Fibroblast of skin of abdomen (primary cell): ENCODE results near the gene E2F6.

Source experiments
- DNase-seq: peaks from one replicate; pipeline ENCODE4 v3.0.0-alpha.2; 2013

The E2F6 gene

DNA sequence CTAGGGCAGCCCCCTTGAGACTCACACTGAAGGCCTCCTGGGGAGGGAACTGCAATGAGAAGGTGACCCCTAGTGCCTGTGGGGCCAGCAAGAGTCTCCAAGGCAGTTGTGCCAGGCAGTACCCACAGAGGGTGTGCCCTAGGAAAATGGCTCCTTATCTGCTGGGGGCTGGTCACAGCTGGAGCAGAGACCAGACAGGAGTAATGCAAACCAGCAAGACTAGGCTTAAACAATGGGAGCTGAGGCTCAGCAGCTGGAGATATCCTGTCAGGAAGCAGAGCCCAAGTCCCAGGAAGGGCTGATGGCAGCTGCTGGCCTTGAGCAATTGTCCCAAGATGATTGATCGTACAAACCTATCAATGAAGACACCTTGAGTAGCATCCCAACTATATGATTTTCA is 26.8 kb upstream of the E2F6 start:
- no peak for DNase-seq

DNA sequence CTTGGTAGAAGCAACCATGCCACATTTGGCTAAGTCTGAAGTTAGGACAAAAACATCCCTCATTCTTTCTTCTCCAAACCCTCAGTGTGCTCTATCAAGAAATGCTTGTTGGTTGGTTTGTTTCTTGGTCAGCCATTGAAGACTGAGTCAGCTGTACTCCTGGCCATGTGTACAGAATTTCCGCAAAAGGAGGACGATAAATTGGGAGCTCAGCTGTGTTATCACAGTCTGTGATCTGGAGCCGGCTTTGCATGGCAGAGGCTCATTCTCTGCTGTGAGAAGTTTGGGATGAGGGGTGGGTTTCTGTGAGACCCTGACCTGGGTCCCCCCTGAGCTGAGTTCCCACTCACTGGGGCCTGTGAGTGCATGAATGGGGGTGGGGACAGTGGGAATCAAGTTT is 26.3 kb upstream of the E2F6 start:
- DNase-seq: no peak

DNA sequence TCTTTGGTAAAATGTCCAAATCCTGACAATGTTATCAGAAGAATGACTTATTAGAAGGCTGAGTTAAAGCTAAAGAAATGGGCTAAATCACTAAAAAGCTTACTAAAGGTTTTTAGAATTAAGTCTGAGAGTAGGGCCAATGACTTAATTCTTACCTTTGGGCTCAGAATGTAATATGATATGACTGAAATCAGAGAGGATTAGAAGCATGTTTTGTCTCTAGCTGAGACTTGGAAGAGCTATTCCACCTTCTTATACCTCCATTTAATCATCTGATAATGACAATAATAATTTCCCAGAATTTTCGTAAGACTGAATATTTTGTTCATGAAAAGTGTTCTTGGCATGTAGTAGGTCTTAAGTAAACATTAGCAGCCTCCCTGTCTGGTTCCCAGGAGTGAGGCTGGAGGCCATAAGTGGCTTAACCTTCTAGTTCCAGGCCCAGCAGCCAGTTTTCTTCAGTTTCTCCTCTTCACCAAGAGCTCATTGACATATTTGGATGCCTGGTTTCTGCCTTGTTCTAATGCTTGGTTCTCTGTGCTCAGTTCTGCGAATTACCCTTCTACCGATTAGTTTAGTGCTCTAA is 25.5 kb upstream of the E2F6 start:
- DNase-seq: no peak

DNA sequence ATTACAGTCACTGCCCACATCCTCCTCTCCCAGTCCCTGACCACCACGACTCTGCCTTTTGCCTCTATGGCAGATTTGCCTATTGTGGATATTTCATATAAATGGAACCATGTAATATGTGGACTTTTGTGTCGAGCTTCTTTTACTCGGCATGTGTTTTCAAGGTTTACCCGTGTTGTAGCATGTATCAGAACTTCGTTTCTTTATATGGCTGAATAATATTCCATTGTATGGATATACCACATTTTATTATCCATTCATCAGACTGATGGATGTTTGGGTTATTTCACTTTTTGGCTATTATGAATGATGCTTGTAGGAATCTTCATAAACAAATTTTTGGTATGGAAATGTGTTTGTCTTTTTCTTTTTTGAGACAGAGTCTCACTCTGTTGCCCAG is 24.2 kb upstream of the E2F6 start:
- DNase-seq: no peak

DNA sequence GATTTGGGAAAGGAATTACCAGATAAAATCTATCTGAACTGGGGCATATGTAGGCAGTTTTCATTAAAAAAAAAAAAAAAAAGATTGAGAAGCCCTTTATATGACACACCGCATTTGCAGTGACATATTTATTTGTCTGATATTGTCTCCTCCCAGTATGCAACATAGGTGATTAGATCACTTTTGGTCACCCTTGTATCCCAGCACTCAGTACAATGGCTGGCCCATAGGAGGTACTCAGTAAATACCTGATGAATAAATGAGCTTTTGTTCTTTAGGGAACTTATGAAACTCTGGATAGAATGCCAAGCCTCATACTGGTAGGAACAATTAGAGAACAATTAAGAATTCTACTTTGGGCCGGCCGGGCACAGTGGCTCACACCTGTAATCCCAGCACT is 22.8 kb upstream of the E2F6 start:
- no peak for DNase-seq

DNA sequence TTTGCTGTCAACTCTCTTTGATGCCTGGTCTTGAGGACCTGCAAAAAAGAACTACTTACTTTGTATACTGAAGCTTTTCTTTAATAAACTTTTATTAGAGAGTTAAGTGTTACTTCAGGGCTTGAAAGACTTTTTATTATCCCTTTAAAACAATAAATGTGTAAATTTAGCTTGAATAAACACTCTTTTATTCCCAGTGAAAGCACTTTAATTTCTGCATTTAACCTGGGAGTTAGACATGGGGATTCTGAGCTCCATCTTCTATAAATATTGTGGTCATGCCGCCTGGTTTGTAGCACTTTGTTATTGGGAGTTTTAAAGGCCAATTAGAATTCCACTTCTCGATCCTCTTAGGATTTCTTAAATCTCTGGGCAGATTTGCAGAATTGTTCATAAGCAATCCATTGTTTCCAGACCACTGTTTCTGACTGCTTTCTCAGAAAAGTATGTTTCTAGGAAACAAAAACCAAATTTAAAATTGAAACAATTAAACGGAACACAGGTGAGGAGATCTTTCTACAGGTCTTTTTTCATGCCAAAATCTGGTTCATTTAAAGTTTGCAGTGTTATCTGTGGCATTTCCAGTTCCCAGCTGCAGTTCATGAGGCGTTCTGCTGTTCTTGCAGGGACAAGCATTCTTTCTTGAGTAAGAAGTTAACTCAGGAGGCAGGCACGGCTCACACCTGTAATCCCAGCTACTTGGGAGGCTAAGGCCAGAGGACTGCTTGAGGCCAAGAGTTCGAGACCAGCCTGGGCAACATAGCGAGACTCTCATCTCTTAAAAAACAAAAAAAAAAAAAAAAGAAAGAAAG is 18.1 kb upstream of the E2F6 start:
- DNase-seq: no peak

DNA sequence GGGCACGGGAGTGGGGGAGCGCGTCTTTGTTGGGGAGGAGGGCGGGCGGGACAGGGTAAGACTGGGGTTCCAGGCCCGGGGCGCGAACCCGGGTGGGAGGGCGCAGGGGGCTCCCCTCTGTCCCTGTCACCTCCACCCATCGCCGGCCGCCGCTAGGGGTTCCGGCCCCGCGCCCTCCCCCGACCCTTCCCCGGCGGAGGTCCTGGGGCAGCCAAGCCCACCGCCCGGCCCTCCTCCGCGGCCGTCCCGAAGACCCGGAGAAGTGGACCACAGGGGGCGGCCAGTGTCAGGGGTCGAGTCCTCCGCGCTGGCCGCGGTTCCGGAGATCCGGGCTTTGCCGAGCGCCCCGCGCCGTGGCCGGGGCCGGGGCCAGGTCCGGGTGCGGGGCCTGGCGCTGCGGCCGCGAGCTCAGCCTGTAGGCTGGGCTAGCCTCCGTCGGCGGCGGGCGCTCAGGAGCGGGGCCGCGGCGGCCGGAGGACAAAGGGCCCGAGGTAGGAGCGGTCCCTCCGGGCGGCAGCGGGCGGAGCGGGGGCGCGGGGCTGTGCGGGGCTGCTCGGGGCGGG is 16.6 kb upstream of the E2F6 start:
- no peak for DNase-seq

DNA sequence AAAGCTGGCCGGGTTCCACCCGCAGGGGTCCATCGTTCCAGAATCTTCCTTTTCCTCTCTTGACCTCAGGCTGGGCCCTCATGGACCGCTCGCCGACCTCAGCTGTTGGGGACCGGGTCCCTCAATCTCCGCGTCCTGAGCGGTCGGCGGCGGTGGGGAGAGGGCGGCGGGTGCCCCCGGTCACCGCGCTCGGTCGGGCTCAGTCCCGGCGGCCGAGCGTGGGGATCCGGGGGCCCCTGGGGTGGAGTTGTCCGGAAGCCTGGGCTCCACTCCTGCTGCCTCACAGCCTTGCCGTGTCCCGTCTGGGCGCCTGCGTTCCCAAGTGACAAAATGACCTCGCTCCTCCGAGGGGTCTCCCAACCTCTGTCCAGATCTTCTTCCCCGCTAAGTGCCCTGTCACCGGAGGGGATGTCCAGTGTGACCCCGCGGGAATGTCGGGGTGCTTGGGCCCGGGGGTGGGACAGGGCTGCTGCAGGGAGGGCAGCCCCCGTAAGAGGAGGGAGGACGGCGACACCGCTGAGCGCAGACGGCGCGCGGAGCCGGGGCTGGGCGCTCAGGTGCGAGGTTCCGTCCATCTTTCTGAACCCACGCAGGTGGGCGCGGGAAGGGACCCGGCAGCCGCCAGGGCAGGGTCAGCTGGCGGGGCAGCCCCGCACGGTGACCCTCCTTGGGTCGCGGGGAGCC is 16.0 kb upstream of the E2F6 start:
- DNase-seq: no peak

DNA sequence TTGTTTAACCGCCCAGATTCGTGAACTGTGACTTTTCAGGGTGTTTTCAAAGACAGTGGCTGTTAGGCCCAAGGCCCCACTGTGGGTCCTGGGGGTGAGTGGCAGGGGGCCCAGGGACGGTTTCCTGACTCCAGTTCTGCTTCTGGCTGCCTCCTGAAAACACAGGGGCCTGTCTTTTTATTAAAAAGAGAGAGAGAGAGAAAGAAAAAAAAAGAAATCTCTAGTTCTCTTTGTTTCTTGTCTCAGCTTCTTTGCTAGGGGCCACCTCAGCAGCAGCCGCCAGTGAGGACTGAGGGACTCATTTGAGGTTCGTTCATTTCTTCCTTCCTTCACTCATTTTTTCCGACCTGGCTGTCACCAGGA is 15.4 kb upstream of the E2F6 start:
- DNase-seq: no peak

DNA sequence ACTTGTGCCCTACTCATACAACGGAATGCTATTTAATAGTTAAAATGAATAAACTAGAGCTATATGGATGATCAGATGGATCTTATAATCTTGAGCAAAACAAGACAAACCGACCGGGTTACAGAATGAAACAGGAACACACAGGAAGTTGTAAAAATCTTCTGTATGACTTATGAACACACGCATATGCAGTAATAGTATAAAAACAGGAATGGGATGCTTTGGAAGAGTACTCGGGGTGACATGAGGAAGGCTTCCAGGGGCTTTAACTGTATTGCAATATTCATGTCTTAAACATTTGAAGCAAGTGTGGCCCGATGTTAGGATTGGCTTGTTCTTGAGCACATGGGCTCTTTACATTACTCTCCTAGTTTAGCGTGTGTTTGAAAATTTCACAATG is 14.9 kb upstream of the E2F6 start:
- DNase-seq: no peak

DNA sequence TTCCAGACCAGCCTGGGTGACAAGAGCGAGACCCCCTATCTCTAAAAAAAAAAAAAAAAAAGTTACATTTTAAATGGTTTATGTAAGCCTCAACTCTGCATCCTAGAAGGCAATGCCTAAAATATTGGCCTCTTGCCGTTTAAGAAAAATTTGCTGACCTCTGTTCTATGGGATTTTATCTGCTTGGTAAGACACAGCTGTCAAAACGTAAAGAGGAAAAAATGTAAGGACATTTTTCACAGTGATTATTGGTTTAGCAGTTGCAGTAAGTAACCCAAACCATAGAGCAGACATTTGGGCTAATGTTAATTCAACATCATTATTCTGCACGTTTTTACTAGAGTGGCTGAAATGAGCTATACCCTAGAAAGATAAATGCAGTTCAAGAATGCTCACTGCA is 14.4 kb upstream of the E2F6 start:
- DNase-seq: no peak

DNA sequence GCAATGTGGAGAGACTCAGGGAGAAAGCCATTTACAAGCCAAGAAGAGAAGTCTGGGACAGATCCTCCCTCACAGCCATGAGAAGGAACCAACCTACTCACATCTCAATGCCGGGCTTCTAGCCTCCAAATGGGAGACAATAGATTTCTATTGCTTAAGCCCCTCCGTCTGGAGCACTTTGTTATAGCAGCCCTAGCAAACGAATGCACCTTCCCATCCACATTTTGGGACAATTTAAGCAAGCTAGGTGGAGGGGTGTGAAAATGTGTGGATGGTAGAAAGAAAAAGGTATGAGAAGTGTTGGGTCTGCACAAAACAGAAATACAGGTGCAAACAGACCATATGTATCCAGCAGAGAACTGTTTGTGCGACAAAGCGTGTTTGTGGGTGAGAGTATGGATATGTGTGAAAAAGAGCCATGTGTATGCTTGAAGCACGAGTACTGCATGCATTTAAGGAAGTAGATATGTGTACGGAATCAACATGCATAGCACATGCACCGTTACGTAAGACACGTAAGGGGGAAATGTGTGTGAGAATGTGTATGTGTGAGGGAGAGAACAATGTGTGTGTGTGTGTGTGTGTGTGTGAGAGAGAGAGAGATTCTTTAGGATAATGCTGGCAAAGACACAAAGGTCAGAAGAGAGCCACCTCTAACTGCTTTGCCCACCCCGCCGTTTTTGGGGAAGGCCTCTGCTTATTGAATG is 13.1 kb upstream of the E2F6 start:
- DNase-seq: no peak

DNA sequence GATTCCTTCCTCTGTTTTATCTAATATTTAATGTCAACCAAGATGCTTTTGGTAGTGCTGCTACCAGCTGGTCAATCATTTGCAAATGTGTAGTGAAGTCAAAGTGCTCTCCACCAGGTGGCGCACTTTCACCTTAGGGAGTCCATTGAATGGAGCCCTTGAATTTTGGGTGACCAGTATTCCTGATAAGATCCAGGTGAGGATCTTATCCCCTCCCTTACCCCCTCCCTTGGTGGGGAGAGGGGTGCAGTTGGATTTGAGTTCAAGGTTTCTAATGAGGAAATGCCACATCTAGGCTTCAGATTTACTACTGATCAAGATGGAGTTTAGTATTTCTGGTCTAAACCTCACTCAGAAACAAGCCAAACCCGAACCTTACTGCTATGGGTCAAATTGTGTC is 12.0 kb upstream of the E2F6 start:
- DNase-seq: peak; percentile 75

DNA sequence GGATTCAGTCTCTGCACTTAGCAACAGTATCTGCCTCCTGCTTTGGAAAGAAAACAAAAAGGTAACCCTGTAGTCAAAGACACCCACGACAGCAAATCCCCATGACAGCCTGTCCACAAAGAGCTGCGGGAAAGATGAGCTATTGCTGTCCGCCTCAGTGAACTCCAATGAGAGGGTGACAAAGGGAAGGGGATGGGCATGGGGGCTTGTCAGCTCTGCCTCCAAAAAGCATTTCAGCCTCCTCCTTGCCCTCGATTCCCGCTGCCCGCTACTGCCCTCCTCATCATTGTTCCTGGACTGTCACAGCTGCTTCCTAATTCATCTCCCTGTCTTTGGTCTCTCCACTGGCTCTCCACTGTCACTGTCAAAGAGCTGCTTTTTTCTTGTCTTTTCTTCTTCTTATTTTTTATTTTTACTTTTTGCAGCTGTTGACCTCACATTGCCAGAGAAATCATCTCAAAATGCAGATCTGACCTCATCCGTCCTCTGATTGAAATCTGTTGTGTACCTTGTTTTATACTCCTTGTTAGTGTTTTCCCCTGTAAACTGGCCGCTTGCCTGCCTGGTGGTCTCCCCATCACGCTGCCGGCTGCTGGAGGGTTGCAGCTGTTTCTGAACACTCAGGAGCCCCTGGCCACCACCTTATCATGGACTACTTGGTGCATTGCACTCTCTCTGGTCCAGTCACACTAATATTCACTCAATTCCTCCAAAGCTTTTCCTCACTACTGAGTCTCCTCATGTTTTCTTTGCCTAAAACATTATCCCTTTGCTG is 7.9 kb upstream of the E2F6 start:
- DNase-seq: no peak

DNA sequence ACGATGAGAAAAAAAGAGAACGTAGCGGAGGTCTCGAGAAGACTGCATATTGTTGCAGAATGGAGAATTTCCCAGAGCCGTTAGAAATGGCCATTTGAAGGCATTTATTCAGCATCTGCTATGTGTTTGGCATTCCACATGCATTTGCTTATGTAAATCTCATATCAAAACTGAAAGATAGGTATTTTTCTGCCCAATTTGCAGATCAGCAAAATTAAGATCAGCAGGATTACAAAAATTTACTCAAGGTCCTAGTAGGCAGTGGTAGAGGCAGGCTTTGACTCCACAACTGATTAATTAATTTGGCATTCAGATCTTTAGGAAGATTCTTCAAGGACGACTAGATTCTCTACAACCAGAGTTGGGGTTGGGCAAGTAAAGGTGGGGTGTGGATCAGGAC is 1.8 kb upstream of the E2F6 start:
- DNase-seq: no peak

DNA sequence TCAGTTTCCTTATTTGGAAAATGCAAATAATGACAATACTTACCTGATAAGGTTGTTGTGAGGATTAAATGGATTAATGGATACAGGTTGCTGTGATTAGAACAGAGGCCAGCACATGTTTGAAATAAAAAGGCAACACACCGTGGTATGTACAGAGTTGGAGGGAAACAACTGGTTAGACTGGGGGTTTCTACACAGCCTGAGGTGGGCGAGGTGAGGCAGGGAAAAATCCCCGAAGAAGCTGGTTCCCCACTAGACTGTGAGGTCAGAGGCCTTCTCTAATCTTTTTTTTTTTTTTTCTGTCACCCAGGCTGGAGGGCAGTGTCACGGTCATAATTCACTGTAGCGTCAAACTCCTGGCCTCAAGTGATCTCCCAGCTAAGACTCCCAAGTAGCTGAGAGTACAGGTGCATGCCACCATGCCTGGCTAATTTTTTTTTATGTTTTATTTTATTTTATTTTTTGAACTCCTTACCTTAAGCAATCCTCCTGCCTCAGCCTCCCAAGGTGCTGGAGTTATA is 1.2 kb upstream of the E2F6 start:
- no peak for DNase-seq

DNA sequence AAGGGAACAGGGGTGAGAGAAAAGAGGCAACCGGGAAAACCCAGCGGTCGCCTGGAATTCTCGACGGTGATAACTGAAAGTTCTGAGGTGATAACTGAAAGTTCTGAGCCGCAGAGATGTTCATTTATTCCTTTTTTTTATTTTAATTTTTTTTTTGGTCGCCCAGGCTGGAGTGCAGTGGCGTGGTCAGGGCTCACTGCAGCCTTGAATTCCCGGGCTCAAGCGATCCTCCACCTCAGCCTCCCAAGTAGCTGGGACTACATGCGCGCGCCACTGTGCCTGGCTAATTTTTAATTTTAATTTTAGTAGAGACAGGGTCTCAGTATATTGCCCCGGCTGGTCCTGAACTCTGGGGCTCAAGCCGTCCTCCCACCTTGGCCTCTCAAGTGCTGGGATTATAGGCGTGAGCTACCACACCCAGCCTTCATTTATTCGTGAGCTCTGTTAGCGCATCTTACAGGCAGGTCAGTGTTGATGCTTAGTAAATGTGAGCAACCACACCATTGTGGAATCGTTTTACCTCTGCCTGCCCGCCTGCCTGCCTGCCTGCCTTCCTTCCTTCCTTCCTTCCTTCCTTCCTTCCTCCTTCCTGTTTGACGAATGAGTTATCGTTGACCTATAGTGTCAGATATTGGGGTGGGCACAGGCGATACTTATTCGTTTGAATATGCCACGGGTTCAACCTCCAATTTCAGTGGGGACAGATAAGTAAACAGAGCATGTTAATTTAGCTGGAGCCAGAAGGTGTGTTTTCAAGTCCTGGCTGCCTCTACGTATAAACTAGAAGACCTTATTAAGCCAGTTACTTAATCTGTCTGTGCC is 557 bp upstream of the E2F6 start:
- DNase-seq: no peak

DNA sequence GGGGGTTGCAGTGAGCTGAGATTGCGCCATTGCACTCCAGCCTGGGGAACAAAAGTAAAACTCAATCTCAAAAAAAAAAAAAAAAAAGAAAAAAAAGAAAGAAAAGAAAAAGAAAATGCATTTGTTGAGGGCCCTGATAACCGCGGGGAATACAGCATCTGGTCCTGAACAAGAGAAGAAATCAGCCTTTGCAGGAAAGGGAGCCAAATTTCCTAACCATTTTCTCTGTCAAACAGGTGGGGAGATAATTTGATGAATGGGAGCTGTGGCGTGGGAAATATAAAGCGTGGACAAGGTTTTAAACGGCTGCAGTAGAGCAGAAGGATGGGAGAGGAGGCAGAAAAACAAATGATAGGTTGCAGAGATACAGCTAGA is 864 bp downstream of the E2F6 start:
- no peak for DNase-seq

DNA sequence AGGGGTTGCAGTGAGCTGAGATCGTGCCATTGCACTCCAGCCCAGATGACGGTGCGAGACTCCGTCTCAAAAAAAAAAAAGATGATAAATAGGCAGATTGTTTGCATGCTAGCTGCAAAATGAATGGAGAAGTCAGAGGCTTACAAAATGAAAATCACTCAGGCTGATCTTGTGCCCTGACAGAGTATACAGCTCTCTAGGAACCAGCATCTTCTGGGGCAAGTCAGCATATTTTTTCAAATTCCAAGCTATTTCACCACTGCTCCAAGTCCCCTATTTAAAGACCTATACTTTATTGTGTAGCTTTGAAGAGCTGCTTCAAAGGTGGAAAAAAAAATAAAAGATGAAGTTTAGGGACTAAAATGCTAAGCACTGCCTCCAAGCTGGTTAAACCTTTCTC is 6.1 kb downstream of the E2F6 start:
- DNase-seq: no peak

DNA sequence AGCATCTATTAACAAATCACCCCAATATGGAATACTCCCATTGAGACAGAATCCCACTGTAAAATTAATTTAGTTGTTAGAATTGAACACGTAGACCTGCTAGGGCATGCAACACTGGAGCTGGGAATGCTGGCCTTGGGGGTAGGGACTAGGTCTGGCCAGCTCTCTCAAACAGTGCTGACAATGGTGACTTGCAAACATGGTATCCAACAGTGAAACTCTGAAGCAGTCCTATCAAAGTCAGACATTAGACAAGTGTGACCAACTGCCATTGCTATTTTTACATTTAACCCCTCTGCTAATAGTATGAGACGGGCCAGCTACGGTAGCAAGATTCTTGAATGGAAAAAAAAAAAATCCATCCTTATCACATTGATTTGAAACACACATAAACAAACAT is 7.2 kb downstream of the E2F6 start:
- DNase-seq: no peak

DNA sequence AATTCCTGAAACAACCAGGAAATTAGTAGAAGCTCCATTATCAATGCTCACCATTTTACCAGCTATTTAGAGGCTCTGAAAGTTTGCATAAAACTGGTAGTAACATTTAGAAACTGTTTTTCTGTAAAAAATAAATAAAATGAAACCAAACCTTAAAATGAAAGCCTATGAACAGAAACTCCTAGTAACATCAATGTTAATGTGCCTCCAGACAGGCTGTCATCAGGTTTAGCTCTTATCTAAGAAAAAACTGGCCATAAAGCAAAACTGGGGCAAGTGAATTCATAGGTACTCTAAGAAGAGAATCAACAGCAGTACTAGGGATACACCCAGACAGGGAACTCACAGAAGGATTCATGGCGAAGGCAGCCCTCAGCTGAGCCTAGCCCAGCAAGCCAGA is 8.0 kb downstream of the E2F6 start:
- no peak for DNase-seq
